Transverse colon (tissue), 4 donors: ENCODE results near the gene AGPAT2. TPM values are rescaled to one million over a fixed set of nuclear protein-coding genes. Genes with fewer than 3 reads are reported as not detected.

Experiments
- DNase-seq: peaks from one replicate; pipeline ENCODE4 v3.0.0-alpha.2; 2019
- H3K27ac ChIP-seq, 4 donors: fragments of 200-600 bp; sonication (generic); 2 replicates each; pipeline ENCODE4 v1.5.1; 2016 to 2018; ENCODE audit warnings: inconsistent platforms in 4 of 4
- H3K27me3 ChIP-seq: fragments of 200-600 bp; sonication (generic); 2 replicates; pipeline ENCODE4 v1.5.1; 2017; ENCODE audit warnings: inconsistent platforms
- H3K36me3 ChIP-seq, 4 donors: fragments of 200-600 bp; sonication (generic); 2 replicates each; pipeline ENCODE4 v1.5.1; 2017 to 2019; ENCODE audit warnings: inconsistent platforms in 4 of 4
- H3K4me1 ChIP-seq, 4 donors: fragments of 200-600 bp; sonication (generic); 2 replicates each; pipeline ENCODE4 v1.5.1; 2017 to 2020; ENCODE audit warnings: inconsistent platforms in 4 of 4
- H3K4me3 ChIP-seq, 4 donors: fragments of 200-600 bp; sonication (generic); 1 replicate in 1 of 4; 2 replicates in 3 of 4; pipeline versions ENCODE4 v1.5.1 to v1.6.1; 2017 to 2019; ENCODE audit warnings: inconsistent platforms in 4 of 4
- H3K9me3 ChIP-seq, 2 donors: fragments of 200-600 bp; sonication (generic); 2 replicates each; pipeline ENCODE4 v1.5.1; 2017 to 2019; ENCODE audit warnings: inconsistent platforms in 2 of 2
- EP300 ChIP-seq: sonication (generic); formaldehyde crosslinking; IDR thresholded peaks from one replicate; pipeline ENCODE4 v1.6.1; 2017; ENCODE audit warnings: antibody characterized with exemption, low read depth
- POLR2A ChIP-seq: fragments of 450-650 bp; IDR thresholded peaks from one replicate; pipeline ENCODE4 v1.6.1; 2016; ENCODE audit warnings: antibody characterized with exemption, mild to moderate bottlenecking, moderate library complexity
- POLR2AphosphoS5 ChIP-seq, 3 donors: sonication (generic); formaldehyde crosslinking; IDR thresholded peaks; one replicate each; pipeline ENCODE4 v1.6.1; 2016; ENCODE audit warnings: antibody characterized with exemption in 3 of 3
- WGBS, 2 donors: methylation state at CpG; one replicate each; pipeline ENCODE4 v1.1.5; 2018; ENCODE audit warnings: low coverage in 1 of 2; 5-methylcytosine and 5-hydroxymethylcytosine counted together
- in situ Hi-C, 4 donors: fragments of 200-750 bp; cut with MboI; loops; one replicate each; pipeline versions ENCODE4 v1.15.0 to v1.15.1; 2017; ENCODE audit warnings: low sequenced_read_pairs in 3 of 4, low pct_ligation_motif_present in 1 of 4, low pct_unique_long_range_greater_than_20kb in 1 of 4
- intact Hi-C: fragments of 100-400 bp; cut with DNase I; formaldehyde crosslinking; loops from one replicate; pipeline ENCODE4 v1.15.1; 2023; ENCODE audit warnings: low total_unique reads
- total RNA-seq, 4 donors: library from RNA; depleted of rRNA; stranded (reverse); fragments of >200 nt; gene quantifications; one replicate each; pipeline ENCODE4 v1.1.0, GENCODE V29; 2016
- TF ChIP-seq, protein P1 (sequence below), 5 experiments: fragments of 200-600 bp in 3 of 5; fragments of 450-650 bp in 2 of 5; sonication (generic) in 3 of 5; IDR thresholded peaks; 1 replicate in 2 of 5; 2 replicates in 3 of 5; pipeline ENCODE4 v1.5.1; 2016 to 2017; ENCODE audit warnings: antibody characterized with exemption in 5 of 5, inconsistent platforms in 3 of 5, mild to moderate bottlenecking in 2 of 5, moderate library complexity in 1 of 5

The AGPAT2 gene
- total RNA-seq, 4 donors from 2014 or later: 245 to 441 (median 290) TPM

DNA sequence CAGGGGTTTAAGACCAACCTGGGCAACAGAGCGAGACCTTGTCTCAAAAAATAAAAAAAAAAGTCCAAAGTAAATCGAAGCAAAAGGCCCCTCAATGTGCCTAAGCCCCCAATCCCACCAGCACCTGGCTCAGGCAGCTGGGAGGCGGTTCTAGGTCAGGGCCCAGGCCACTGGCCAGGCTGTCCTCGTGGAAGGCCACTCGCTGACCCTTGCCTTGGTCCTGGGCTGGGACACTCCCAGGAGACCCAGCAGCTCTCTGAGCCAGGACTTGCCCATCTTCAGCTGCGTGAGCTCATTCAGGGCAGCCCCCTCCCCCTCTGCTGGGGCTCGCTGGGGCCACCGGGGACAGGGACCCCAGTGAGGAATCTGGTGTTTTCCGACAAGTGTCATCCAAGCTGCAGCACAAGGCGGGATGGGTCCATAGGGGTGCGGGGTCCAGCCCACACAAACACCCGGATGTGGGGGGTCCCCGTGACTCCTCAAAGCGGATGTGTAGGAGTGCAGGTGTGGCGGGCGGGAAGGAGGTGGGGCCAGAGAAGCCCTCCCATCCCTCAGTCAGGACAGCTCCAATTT is 4.0 kb downstream of the AGPAT2 start:
- H3K36me3 ChIP-seq: no peaks in the 10 kb centered on the region
- no peak for DNase-seq
- no peak overlapping the region for H3K27ac ChIP-seq
- in situ Hi-C loops (no loop called here), intact Hi-C loops (no loop called here)
- no peaks in the 10 kb centered on the region for H3K9me3 ChIP-seq
- H3K4me1 ChIP-seq: peaks cover 15 to 32% (median 27%) of the 10 kb centered on the region in 4 donors
- no peak overlapping the region for H3K4me3 ChIP-seq
- WGBS, 2 donors: 88% methylated on average over 16 of the region's 16 CpGs; no CpG with 5 or more reads in 1 of the 2 donors
- H3K27me3 ChIP-seq: no peaks in the 10 kb centered on the region
- TF ChIP-seq, protein P1, sequence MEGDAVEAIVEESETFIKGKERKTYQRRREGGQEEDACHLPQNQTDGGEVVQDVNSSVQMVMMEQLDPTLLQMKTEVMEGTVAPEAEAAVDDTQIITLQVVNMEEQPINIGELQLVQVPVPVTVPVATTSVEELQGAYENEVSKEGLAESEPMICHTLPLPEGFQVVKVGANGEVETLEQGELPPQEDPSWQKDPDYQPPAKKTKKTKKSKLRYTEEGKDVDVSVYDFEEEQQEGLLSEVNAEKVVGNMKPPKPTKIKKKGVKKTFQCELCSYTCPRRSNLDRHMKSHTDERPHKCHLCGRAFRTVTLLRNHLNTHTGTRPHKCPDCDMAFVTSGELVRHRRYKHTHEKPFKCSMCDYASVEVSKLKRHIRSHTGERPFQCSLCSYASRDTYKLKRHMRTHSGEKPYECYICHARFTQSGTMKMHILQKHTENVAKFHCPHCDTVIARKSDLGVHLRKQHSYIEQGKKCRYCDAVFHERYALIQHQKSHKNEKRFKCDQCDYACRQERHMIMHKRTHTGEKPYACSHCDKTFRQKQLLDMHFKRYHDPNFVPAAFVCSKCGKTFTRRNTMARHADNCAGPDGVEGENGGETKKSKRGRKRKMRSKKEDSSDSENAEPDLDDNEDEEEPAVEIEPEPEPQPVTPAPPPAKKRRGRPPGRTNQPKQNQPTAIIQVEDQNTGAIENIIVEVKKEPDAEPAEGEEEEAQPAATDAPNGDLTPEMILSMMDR (IDR thresholded peaks at IDR 0.05): no peak
- TF ChIP-seq EP300 (no peak), POLR2AphosphoS5 (IDR thresholded peaks at IDR 0.05) (no peak), POLR2A (no peak)

DNA sequence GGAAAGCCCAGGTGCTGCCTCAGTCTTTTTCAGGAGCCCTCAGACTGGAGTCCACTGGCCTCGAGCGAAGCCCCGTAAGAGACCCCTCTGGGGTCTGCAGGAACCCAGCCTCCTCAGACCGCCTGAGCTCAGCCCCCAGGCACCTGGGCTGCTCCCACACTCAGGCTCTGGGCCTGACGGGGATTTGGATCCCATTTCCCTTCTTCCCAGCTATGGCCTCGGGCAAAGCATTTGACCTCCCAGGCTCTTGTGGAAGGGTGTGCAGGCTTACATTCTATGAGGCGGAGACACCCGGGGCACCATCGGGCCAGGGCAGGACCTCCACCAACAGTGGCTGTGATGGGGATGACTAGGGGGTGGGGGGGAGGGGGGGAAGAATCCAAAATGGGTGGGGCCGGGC is 4.5 kb downstream of the AGPAT2 start:
- Histone ChIP-seq H3K27ac (no peak overlapping the region), H3K27me3 (no peaks in the 10 kb centered on the region), H3K4me3 (no peak overlapping the region), H3K9me3 (no peaks in the 10 kb centered on the region), H3K4me1 (peaks cover 15 to 27% (median 21%) of the 10 kb centered on the region in 4 donors), H3K36me3 (no peaks in the 10 kb centered on the region)
- DNase-seq: no peak
- intact Hi-C loops: no loop called here
- TF ChIP-seq, protein P1 (IDR thresholded peaks at IDR 0.05): no peak
- TF ChIP-seq EP300 (no peak), POLR2A (no peak), POLR2AphosphoS5 (IDR thresholded peaks at IDR 0.05) (no peak)
- 95% methylated on average over 10 of the region's 10 CpGs; no CpG with 5 or more reads in 1 of the 2 donors for WGBS, 2 donors
- in situ Hi-C loops: no loop called here

DNA sequence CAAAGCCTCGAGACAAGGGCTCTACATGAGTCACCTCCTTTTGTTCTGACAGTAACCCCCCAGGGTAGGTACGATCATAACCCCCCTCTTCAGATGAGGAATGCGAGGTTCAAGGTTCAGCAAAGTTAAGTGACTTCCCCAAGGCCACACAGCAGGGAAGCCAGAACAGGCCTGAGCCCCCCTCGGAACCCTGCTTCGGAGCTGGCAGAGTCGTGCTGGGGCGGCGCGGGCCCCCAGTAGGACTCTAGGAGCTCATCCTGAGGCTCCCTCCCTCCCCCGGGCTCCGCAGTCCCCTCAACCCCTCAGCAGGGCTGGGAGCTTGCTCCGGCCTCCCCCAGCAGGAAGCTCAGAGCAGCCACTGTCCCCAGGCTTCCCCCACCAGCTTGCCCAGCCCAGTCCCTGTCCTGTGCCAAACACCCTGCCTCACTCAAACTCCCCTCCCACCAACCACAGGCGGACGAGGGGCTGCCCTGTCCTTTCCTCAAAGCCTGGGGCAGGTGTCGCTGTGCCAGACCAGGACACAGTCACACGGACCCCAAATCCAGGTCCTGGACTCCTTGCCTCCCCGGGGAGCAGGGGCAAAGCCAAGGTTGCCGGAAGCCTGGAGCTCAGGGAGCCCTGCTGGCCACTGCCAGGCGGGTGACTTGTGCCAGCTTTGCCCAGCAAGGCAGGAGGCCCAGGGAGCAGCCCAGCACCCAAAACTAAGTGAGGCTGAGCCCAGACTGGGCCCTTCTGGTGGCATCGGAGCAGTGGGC is 5.1 kb downstream of the AGPAT2 start:
- H3K27ac ChIP-seq: no peak overlapping the region
- peaks cover 0 to 2% (median 0%) of the 10 kb centered on the region in 4 donors for H3K36me3 ChIP-seq
- no peak for DNase-seq
- no peak overlapping the region for H3K4me3 ChIP-seq
- TF ChIP-seq EP300: no peak
- TF ChIP-seq POLR2A: no peak
- TF ChIP-seq POLR2AphosphoS5 (IDR thresholded peaks at IDR 0.05): no peak
- TF ChIP-seq, protein P1 (IDR thresholded peaks at IDR 0.05): no peak
- no peaks in the 10 kb centered on the region for H3K9me3 ChIP-seq
- peaks cover 15 to 23% (median 17%) of the 10 kb centered on the region in 4 donors for H3K4me1 ChIP-seq
- in situ Hi-C loops (no loop called here), intact Hi-C loops (no loop called here)
- H3K27me3 ChIP-seq: no peaks in the 10 kb centered on the region
- WGBS, 2 donors: 88% methylated on average over 20 of the region's 20 CpGs; no CpG with 5 or more reads in 1 of the 2 donors

DNA sequence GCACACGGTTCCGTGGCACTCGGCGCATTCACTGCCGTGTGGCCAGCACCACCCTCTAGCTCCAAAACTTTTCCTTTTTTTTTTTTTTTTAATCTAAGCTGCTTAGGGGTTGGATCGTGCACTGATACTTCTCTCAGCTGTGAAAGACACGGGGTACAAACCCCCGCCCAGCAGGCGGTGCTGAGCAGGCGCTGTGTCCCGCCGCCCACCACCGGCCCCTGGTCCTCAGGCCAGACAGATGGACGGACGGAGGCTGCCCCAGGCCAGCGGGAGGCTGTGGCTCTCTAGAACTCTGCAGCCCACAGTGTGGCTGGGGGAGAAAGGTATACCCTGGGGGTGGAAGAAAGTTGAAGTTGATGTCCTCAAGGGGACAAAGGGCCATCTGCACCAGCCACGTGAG is 6.2 kb downstream of the AGPAT2 start:
- Histone ChIP-seq H3K4me1 (peaks cover 12 to 26% (median 15%) of the 10 kb centered on the region in 4 donors), H3K9me3 (no peaks in the 10 kb centered on the region), H3K27me3 (no peaks in the 10 kb centered on the region), H3K36me3 (peaks cover 0 to 13% (median 0%) of the 10 kb centered on the region in 4 donors), H3K27ac (no peak overlapping the region), H3K4me3 (no peak overlapping the region)
- intact Hi-C loops: no loop called here
- DNase-seq: no peak
- in situ Hi-C loops: no loop called here
- TF ChIP-seq POLR2AphosphoS5 (IDR thresholded peaks at IDR 0.05): no peak
- TF ChIP-seq, protein P1 (IDR thresholded peaks at IDR 0.05): no peak
- TF ChIP-seq EP300: no peak
- no peak for TF ChIP-seq POLR2A
- WGBS, 2 donors: 91 to 100% methylated on average over 1 to 17 of the region's 17 CpGs
